Lower lobe of right lung (tissue), 2 donors: Measurements from ENCODE around the gene TADA2B. TPM values are rescaled to one million over a fixed set of nuclear protein-coding genes. Genes with fewer than 3 reads are reported as not detected.
"Not testable (repeated sequence)": the region's sequence is repeated elsewhere in the genome, so short reads cannot be mapped to it uniquely, and the experiment has no call there.

ENCODE experiments used
- ATAC-seq, 2 donors: fragments of 200-7000 bp; cut with Tn5 transposase; one replicate each; pipeline ENCODE4 v1.9.1; 2020 to 2022; ENCODE audit warnings: mild to moderate bottlenecking in 2 of 2, moderate library complexity in 2 of 2
- DNase-seq: peaks from one replicate; pipeline ENCODE4 v3.0.0-alpha.2; 2020
- H3K27ac ChIP-seq: fragments of 200-600 bp; one replicate; pipeline ENCODE4 v1.8.0; 2022
- H3K27me3 ChIP-seq: fragments of 200-600 bp; one replicate; pipeline ENCODE4 v1.8.0; 2022; ENCODE audit warnings: low read depth
- H3K36me3 ChIP-seq: fragments of 200-600 bp; one replicate; pipeline ENCODE4 v1.8.0; 2022; ENCODE audit warnings: mild to moderate bottlenecking
- H3K4me1 ChIP-seq: fragments of 200-600 bp; one replicate; pipeline ENCODE4 v1.8.0; 2022
- H3K4me3 ChIP-seq: fragments of 200-600 bp; one replicate; pipeline ENCODE4 v1.8.0; 2022; ENCODE audit warnings: mild to moderate bottlenecking
- H3K9me3 ChIP-seq: fragments of 200-600 bp; one replicate; pipeline ENCODE4 v1.8.0; 2022
- intact Hi-C: fragments of 100-400 bp; cut with DNase I; formaldehyde crosslinking; loops from one replicate; pipeline ENCODE4 v1.11.0; 2022
- total RNA-seq: library from RNA; stranded (reverse); fragmentation: NEBNext Ultra II Directional; extraction: Animal tissue kit (Norgen Biotek cat#: 25700); gene quantifications from one replicate; pipeline ENCODE4 v1.2.1, GENCODE V29; 2021
- TF ChIP-seq, protein P1 (sequence below): fragments of 200-600 bp; IDR thresholded peaks from one replicate; pipeline ENCODE4 v1.8.0; 2022; ENCODE audit warnings: antibody characterized with exemption, mild to moderate bottlenecking
- donor health status: DM: no; HTN: yes; CAD: no; lungs with severe emphysema.

Gene TADA2B
- total RNA-seq, 1 donor from 2014 or later, result 20.2 TPM

DNA sequence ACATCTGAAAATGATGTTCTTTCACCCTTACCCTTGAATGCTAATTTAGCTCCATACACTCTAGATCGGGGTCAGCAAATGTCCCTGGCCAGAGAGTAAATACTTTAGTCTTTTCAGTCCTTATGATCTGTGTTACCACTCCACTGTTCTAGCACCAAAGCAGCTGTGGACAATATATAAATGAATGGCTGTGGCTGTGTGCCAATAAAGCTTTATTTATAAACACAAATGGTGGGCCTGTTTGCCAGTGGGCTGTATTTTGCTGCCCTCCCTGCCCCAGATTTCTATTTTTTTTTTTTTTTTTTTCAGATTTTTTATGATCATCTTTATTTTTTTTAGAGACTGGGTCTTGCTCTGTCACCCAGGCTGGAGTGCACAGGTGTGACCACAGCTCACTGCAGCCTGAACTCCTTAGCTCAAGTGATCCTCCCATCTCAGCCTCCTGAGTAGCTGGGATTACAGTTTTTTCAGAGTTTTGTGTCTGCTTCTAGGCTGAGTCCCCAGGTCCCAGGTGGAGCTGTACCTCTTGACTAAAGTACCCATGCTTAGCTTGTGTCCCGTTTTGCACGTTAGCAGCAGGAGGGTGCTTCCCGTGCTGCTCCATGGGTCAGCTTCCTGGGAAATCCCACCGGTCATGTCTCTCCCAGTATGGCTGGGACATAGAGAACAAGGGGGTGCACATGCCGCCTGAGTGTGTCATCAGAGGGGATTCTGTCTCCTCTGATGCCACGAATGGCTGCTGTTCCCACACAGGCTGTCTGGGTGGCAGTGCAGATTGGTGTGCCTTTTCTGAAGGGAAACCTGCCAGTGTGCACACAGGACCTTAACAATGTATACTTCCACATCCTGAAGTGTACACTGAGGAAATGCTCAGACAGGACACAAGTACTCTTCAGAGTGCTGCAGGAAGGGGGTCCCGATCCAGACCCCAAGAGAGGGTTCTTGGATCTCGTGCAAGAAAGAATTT is 40.7 kb downstream of the TADA2B start:
- TF ChIP-seq, protein P1, sequence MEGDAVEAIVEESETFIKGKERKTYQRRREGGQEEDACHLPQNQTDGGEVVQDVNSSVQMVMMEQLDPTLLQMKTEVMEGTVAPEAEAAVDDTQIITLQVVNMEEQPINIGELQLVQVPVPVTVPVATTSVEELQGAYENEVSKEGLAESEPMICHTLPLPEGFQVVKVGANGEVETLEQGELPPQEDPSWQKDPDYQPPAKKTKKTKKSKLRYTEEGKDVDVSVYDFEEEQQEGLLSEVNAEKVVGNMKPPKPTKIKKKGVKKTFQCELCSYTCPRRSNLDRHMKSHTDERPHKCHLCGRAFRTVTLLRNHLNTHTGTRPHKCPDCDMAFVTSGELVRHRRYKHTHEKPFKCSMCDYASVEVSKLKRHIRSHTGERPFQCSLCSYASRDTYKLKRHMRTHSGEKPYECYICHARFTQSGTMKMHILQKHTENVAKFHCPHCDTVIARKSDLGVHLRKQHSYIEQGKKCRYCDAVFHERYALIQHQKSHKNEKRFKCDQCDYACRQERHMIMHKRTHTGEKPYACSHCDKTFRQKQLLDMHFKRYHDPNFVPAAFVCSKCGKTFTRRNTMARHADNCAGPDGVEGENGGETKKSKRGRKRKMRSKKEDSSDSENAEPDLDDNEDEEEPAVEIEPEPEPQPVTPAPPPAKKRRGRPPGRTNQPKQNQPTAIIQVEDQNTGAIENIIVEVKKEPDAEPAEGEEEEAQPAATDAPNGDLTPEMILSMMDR, result no peak
- Histone ChIP-seq H3K27ac (no peak overlapping the region), H3K27me3 (peaks cover 24% of the 10 kb centered on the region), H3K9me3 (no peaks in the 10 kb centered on the region), H3K36me3 (no peaks in the 10 kb centered on the region), H3K4me1 (no peaks in the 10 kb centered on the region), H3K4me3 (peak overlapping the region; percentile 17)
- DNase-seq, result no peak
- intact Hi-C loops, result no loop called here
- ATAC-seq, result peak in 1 of 2 donors; percentile 19

DNA sequence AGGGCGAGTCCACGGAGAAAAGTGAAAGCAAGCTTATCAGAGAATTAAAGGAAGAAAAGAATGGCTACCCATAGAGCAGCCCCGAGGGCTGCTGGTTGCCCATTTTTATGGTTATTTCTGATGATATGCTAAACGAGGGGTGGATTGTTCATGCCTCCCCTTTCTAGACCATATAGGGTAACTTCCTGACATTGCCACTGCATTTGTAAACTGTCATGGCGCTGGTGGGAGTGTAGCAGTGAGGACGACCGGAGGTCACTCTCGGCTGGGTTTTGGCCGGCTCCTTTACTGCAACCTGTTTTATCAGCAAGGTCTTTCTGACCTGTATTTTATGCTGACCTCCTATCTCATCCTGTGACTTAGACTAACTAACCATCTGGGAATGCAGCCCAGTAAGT is 41.4 kb downstream of the TADA2B start:
- not testable (repeated sequence) for DNase-seq, H3K27ac ChIP-seq

DNA sequence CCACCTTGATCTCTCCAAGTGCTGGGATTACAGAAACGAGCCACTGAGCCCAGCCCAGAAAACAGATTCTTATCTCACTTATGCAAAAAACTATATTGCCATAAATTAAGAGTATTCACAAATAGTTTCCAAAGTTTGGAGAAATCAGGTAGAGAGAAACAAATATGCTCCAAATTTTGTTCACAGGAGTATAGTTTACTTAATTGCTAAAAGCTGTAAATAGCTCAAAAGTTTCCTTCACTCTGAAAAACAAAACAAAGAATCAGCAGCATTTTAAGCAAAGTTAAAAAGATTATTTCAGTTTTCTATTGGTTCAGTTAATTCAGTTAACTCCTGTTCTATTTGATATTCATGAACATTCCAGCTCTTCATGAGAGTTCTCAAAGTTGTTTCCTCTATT is 43.2 kb downstream of the TADA2B start:
- TF ChIP-seq, protein P1, result no peak
- H3K27ac ChIP-seq, result no peak overlapping the region

More for the DNA sequence above, 41.4 kb downstream of the TADA2B start:
- H3K4me1 ChIP-seq, H3K9me3 ChIP-seq, H3K36me3 ChIP-seq, intact Hi-C loops, ATAC-seq: not testable (repeated sequence)
- H3K4me3 ChIP-seq, result peak overlapping the region; percentile 17
- peaks cover 24% of the 10 kb centered on the region for H3K27me3 ChIP-seq

DNA sequence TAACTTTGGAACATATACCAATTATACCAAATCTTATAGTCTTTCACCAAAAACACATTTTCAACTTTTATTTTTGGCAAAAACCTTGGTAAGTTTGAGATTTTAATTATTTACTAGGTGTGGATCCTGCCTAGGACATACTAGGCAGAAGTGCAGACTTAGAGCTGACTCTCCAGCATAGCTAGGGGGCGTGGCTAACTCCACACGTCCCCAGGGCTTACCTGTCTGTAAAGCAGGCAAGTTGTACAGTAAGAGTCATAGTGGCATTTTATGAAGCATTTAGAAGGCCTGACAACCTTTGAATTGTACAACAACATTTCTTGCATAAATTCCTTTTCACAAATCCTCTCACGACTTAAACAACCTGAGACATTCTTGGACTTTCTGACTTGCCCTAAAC is 43.9 kb downstream of the TADA2B start:
- no peak overlapping the region for H3K4me3 ChIP-seq
- no peak for ATAC-seq
- peaks cover 24% of the 10 kb centered on the region for H3K27me3 ChIP-seq
- H3K9me3 ChIP-seq, result no peaks in the 10 kb centered on the region
- H3K36me3 ChIP-seq, result no peaks in the 10 kb centered on the region
- TF ChIP-seq, protein P1, result no peak
- H3K4me1 ChIP-seq, result no peaks in the 10 kb centered on the region
- intact Hi-C loops, result no loop called here
- no peak overlapping the region for H3K27ac ChIP-seq
- no peak for DNase-seq

More for the DNA sequence above, 43.2 kb downstream of the TADA2B start:
- Histone ChIP-seq H3K4me3 (no peak overlapping the region), H3K27me3 (peaks cover 24% of the 10 kb centered on the region), H3K9me3 (no peaks in the 10 kb centered on the region), H3K4me1 (no peaks in the 10 kb centered on the region), H3K36me3 (no peaks in the 10 kb centered on the region)
- intact Hi-C loops, result no loop called here
- ATAC-seq, result no peak
- no peak for DNase-seq

DNA sequence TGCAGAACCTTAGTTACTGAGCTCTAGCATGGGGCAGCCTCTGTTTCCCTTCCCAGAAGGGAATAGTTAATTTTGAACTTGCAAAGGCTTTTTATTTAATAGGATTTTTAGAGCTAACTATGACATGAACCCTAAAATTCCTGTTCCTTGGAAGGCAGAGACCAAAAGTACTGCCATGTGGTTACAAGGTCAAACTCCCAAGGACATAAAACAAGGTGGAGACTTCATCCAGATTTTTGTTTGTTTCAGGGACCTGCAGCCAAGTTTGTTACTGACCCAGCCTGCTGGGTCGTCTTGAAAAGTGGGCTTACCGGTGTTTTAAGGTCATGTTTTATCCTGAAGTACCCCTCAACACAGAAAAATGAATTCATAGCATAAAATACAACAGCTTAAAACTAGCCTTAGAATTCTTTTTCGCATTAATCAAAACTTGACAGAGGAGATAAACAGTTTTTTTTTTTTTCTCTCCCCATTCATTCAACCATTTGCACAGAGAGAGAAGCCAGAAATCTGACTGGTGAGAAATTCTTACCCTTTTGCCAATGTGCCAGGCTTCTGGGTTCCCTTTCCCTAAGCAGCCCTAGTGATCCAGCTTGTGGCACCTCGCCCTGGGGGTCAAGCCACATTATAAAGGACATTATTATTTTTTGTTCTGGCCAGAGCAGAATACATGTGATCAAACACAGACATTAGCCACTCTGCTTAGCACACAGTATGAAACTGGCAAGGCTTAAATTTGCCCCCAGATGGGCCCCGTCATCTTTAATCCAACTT is 46.2 kb downstream of the TADA2B start:
- Histone ChIP-seq H3K27ac (no peak overlapping the region), H3K4me1 (no peaks in the 10 kb centered on the region), H3K36me3 (no peaks in the 10 kb centered on the region), H3K4me3 (no peak overlapping the region), H3K27me3 (peaks cover 7% of the 10 kb centered on the region), H3K9me3 (no peaks in the 10 kb centered on the region)
- intact Hi-C loops, result no loop called here
- ATAC-seq (no peak), DNase-seq (no peak)
- TF ChIP-seq, protein P1, result no peak
